HG02759 (cell line): ENCODE data around the gene SCMH1.
"Not testable (repeated sequence)": the region's sequence is repeated elsewhere in the genome, so short reads cannot be mapped to it uniquely, and the experiment has no call there.

Source experiments
- ATAC-seq: cut with Tn5 transposase; IDR thresholded peaks from one replicate; pipeline ENCODE4 v1.9.1; 2021; ENCODE audit warnings: mild to moderate bottlenecking, moderate library complexity; ENCODE audit not compliant: unreplicated experiment

SCMH1 gene

GRCh38 chr1:41158147-41158875, 83.8 kb downstream of the SCMH1 start:
- no peak for ATAC-seq

DNA sequence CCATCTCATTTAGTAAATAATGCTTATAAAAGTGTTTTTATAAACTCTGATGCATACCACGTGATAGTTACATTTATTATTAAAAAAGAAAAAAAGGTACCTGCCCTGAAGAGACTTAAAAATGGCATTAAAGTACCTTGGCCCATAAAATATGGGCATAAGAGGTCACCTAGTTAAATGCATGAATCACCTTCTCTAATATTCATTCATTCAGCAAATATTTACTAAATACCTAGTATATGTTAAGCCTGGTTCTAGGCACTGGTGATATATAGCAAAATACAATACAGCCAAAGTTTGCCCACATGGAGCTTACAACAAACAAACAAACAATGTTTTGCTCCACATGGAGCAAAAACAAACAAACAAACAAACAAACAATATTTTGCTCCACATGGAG, 87.0 kb downstream of the SCMH1 start:
- no peak for ATAC-seq

GRCh38 chr1:41153750-41154274, 88.3 kb downstream of the SCMH1 start:
- ATAC-seq: no peak

DNA sequence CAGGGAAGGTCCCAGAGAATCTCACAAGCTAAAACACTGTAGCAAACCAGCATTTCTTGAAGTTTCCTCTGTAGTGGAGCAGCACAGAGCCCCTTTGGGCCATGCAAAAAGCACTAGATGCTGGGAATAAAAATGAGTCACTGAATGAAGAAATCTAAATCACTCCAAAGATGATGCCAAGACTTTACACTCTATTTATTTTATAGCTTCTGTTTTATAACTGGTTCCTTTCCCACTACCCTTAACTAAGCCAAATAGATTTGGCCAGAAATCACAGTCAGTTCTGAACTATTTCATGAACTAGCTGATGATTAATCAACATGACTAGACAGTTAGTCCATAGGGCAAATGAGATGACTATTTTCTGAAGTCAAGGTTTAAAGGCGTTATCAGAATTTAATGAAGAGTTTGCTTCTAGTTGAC, 89.5 kb downstream of the SCMH1 start:
- no peak for ATAC-seq

DNA sequence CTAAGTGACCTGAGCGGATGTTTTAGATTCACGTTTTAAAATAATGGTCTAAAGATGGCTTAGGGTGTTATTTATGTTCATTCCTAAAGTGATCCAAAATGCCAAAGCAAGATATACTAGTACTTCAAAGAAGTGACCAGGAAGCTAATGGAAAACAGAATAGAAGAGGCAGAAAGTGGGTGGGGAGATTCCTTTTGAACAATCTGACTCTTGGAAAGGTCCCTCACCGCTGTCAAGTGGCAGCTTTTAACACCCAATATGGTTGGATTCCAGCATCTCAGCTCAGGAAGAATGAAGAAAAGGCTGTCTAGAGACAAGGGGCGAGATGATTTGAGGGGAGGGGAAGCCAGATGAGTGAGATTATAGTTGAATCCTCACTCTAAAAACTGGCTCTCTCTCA, 90.3 kb downstream of the SCMH1 start:
- ATAC-seq: no peak

DNA sequence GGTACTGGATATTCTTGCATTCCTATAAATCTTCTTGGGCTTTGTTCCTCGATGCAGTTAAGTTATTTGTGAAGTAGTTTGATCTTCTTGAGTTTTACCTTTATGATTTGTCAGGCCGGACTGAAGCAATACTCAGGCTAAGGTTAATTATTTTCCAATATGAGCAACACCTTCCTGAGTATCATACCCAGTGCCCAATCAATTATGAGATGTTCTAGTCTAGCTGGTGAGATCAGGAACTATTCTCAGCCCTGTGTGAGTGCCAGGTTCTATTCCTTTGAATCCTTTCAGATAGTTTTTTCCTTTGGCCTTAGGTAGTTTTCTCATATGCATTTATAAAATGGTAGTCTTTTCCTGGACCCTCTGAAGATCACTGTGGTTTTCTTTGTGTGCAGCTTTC, 92.5 kb downstream of the SCMH1 start:
- ATAC-seq: no peak

- no peak for ATAC-seq
These were observed 97.8 kb downstream of the SCMH1 start for GRCh38 chr1:41144285-41144684.

DNA sequence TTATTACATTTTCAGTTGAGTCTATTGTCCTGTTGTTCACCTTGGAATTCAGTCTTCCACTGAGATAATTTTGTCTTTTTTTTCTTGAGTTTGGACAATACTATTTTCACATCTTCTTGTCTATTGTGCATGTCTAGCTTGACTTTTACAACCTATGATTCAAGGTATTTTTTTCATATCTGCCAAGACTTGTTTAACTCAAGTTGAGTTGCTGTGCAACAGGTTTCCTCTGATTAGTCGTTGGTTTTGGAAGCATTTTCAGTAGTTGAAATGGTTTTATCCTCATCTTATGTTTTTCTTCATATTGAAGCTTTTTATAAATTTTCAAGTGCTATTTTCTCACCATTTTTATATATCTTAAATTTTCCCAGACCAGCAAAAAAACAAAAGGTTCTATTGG, 103.6 kb downstream of the SCMH1 start:
- ATAC-seq: no peak

GRCh38 chr1:41135196-41135947, 106.7 kb downstream of the SCMH1 start:
- ATAC-seq: no peak

GRCh38 chr1:41134325-41134724, 107.8 kb downstream of the SCMH1 start:
- not testable (repeated sequence) for ATAC-seq

GRCh38 chr1:41122851-41123518, 119.1 kb downstream of the SCMH1 start:
- no peak for ATAC-seq

DNA sequence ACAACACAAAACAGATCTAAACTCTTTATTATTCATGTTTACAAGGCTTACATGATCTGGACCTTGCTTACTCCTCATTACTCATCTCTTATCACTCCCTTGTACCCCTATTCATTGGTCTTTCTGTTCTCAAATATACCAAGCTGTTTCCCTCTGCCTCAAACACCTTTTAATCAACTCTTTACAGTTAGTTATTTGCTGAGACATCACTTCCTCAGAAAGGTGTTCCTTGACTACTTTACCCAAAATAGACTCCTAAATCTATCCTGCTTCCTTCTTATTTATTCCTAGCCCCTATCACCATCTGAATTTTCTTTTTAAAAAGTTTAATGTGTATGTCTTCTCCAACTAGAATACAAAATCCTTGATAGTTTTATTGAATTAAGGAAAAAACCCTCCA, 120.0 kb downstream of the SCMH1 start:
- no peak for ATAC-seq

DNA sequence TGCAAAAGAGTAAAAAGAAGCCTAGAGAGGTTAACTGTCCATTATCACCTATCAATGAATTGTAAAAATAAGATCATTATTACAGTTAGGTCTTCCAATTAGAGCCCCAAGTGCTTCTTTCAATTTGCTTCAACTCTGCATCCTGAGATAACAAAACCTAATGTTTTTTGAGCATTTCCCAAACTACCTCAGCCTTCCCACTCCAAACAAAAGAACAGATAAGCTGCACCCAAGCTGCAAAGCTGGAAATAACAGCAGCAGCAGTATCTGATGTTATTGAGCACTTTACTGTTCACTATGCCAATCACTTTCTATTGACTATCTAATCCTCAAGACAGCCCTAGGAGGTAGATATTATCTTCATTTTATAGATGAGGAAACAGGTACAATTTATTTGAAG, 123.5 kb downstream of the SCMH1 start:
- ATAC-seq: no peak

DNA sequence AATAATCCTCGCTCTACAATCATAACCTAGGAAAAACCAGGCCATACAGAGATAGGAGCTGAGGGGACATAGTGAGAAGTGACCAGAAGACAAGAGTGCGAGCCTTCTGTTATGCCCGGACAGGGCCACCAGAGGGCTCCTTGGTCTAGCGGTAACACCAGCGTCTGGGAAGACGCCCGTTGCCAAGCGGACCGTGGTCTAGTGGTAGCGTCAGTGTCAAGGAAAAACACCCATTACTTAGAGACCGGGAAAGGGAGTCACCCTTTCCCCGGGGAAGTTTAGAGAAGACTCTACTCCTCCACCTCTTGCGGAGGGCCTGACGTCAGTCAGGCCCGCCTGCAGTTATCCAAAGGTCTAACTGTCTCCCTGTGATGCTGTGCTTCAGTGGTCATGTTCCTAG, 124.9 kb downstream of the SCMH1 start:
- ATAC-seq: not testable (repeated sequence)

- no peak for ATAC-seq
These were observed 131.4 kb downstream of the SCMH1 start for GRCh38 chr1:41110736-41111135.

GRCh38 chr1:41110286-41110685, 131.8 kb downstream of the SCMH1 start:
- ATAC-seq: no peak

- ATAC-seq: no peak
These were observed 132.6 kb downstream of the SCMH1 start for GRCh38 chr1:41109310-41110197.

DNA sequence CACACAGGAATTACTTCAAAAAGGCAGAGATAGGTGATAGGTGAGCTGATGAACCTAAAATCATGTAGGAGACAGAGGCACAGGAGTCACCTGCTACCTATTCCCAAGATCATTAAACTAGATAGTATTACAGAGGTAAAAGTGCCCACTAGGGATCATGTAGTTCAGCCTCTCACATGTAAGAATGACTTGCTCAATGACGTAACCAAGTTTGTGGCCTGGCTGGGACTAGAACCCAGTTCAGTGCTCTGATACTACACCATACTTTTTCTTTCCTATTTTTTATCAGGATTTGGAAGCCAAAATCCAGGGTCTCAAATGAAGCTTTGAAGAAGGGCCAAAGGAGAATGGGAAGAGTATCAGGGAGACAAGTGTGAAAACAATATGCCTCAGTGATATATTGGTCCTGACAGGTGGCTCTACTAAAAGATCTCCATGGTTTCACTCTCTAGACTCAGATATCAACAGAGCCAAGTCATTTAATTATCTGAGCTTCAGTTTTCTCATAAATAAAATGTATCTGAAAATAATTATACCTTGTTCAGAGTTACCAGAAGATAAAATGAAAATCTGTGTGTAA, 133.3 kb downstream of the SCMH1 start:
- no peak for ATAC-seq

DNA sequence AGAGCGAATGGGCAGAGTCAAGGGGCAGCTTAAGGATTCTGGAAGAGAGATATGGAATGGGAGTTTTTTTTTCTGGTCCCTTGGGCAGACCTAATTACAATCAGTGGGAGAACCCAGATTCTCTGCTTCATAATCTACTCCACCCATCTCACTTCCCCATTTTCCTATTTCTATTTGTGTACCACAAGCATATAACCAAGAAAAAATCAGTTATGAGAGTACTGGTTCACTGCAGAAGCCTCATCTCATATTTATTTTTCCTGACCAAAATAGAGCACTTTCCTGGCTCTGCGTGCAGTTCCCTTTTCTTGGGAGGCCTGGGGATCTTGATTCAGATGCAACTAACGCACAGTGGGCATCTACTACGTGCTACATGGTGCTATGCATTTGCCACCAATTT, 138.3 kb downstream of the SCMH1 start:
- ATAC-seq: no peak

GRCh38 chr1:41102653-41103052, 139.5 kb downstream of the SCMH1 start:
- ATAC-seq: no peak
